KBM-7 (cell line): ENCODE measurements around the gene GTPBP4.

Source experiments
- DNase-seq: peaks from one replicate; pipeline ENCODE4 v3.0.0-alpha.2; 2015
- in situ Hi-C: fragments of 300-500 bp; cut with MboI; formaldehyde crosslinking; loops from 2 replicates; pipeline ENCODE4 v1.14.3; 2020; ENCODE audit warnings: low sequenced_read_pairs, low pct_unique_long_range_greater_than_20kb, mixed read lengths

GTPBP4 gene

DNA sequence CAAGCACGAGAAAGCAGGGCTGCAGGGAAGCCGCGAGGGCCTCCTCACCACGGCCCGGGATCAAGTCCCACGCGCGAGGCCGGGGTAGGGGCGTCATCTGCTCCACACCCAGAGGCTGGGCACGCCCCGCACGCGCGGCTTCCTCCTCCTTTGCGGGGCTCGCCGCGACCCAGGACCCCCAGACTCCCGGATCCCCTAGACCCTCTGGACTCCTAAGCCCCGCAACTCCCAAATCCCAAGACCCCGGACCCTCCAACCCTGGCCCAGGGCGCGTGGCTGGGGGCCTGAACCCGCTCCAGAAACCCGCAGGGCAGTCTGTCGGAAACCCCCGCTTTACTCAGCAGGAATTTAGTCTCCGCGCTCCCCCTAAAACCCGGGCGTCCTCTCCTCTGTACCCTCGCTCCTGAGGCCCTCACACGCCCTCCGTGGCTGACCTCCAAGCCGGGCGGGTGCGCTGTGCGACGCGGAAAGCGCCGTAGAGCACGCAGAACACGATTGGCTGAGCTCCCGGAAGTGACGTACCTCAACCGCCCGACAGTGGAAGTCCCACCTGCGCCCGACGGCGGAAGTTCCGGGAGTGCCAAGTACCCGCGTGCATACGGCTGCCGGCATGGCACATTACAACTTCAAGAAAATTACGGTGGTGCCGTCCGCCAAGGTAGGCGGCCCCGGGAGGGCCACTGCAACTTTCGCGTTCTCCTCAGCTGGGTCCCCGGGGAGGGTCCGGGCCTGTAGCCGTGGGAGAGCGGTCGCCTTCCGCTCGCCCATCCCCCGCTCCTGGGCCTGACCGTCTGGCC lies at the start of gene GTPBP4:
Gene GTPBP4 (plus strand): TSS at position 565 of the 797 bp plus-strand sequence. CDS start 46 bp downstream, at position 611.
- DNase-seq, result peak; percentile 95
- in situ Hi-C loops, result no loop called here

GRCh38 chr10:938941-939678 lies 49.1 kb upstream of the GTPBP4 start:
- no peak for DNase-seq
- in situ Hi-C loops, result no loop called here

GRCh38 chr10:943334-944033 lies 44.8 kb upstream of the GTPBP4 start:
- DNase-seq, result no peak
- in situ Hi-C loops, result no loop called here

DNA sequence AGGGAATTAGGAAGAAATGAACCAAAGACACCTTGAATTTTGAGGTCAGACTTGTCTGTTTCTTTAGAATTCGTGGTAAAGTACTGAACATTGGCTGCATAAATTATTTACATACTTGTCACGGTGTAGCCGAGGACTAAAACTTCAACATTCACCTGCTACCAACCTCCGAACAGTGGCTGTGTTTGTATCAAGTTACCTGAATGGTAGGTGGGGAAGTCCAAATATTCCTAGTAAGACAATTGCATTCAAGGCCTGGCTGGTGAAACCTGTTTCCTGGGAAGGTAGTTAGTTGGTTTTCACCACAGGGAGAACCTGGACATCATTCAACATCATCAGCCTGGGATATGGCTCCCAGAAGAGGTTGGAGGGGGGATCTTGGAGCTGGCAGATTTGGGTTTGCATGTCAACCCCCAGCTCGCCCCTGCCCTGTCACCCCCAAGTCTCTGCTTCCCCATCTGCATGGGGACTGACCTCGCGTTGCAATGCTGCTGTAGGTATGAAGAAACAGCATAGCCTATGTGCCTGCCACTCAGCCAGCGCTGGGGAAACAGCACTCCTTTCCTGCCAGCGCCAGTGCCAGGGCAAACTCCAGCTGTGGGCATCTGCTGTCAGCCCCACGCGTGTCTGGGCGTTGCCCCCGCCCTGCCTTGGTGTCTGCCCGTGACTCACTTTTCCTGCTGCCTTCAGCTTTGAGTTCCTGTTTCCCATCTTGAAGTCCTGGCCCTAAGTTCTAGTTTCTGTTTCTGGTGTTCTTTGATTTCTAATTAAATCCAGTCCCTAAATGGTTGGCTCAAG lies 44.0 kb upstream of the GTPBP4 start:
- DNase-seq, result peak; percentile 60
- in situ Hi-C loops, result no loop called here

DNA sequence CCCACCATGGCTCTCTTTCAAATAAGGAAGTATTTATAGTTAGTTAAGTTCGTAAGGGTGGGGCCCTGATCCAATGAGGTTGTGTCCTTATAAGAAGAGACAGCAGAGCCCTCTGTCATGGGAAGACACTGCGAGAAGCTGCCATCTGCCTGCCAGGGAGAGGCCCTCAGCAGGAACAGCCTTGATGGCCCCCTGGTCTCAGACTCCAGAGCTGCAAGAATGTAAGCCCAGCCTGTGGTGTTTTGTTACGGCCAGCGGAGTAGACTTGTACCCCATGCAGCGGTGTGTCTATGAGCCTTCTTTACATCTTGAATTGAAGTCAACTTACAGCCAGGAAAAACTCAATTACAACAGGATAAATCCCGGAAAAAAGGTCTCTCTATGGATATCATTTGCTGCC lies 42.5 kb upstream of the GTPBP4 start:
- in situ Hi-C loops, result no loop called here
- no peak for DNase-seq

GRCh38 chr10:947051-947450 lies 41.2 kb upstream of the GTPBP4 start:
- in situ Hi-C loops, result no loop called here
- no peak for DNase-seq

DNA sequence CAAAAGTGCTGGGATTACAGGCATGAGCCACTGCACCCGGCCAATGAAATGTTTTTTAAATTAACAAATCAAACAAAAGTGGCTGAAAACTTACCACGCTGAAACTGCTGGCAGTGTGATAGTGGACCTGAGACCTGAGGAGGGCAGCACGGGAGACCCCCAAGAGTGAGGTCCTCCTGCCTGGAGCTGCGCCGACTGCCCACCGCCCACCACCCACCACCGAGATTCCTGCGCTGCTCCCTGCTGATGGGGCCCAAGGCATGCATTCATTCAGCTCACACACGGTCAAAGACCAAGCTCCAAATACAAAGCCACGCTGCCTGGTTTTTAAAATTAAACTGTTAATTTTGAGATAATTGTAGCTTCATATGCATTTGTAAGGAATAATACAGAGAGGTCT lies 40.4 kb upstream of the GTPBP4 start:
- DNase-seq, result no peak
- in situ Hi-C loops, result no loop called here

- no peak for DNase-seq
- in situ Hi-C loops, result no loop called here
These were observed 39.9 kb upstream of the GTPBP4 start for GRCh38 chr10:948347-948746.

DNA sequence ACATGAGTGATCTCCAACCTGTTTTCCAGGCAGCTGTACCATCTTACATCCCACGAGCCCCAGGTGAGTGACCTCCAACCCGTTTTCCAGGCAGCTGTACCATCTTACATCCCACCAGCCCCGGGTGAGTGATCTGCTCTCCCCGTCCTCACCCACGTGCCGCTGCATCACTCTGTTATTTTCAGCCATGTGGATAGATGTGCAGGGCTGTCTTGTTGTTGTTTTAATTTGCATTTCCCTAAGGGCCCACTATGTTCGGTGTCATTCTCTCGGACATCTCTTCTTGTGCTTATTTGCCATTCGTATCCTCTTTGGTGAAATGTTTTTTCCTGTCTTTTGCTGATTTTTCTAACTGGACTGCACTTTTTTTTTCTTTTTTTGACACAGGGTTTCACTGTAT lies 38.8 kb upstream of the GTPBP4 start:
- no peak for DNase-seq
- in situ Hi-C loops, result no loop called here

DNA sequence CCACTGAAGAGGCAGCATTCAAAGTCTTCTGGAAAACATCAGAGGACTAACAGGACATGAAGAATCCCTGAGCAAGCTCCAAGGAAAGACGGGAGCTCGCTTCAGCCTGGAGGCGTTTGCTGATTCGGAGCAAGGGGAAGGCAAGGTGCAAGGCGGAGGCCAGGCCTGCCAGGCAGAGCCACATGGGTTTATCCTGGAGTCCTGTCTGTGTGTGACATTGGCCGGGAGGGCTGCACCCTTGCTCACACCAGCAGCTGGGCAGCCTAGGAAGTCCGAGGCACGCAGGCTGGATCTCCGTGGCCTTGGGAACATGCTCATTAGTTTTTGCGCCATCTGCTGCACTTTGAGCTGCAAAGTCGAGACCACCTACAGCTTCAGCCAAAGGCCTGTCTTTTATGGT lies 34.4 kb upstream of the GTPBP4 start:
- DNase-seq, result no peak
- in situ Hi-C loops, result no loop called here

DNA sequence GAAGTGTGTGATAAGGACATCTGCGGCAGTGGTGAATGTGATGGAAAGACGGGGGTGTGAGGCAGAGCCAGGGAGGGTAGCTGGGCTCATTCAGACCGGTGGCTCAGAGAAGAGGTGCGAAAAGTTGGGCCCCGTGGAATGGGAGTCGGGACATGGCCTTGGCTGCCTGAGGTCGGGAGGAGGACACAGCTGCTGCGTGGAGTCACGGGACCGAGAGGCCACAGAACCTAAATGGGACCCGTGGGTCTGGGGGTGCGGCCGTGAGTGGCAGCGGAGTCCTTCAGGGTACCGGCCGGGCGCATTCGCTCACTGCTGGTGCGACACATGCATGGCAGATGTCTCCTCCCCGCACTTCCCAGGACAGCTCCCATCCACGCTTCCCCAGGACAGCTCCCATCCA lies 33.8 kb upstream of the GTPBP4 start:
- no peak for DNase-seq
- in situ Hi-C loops, result no loop called here

- DNase-seq, result no peak
- in situ Hi-C loops, result no loop called here
These were observed 33.0 kb upstream of the GTPBP4 start for GRCh38 chr10:955127-955819.

DNA sequence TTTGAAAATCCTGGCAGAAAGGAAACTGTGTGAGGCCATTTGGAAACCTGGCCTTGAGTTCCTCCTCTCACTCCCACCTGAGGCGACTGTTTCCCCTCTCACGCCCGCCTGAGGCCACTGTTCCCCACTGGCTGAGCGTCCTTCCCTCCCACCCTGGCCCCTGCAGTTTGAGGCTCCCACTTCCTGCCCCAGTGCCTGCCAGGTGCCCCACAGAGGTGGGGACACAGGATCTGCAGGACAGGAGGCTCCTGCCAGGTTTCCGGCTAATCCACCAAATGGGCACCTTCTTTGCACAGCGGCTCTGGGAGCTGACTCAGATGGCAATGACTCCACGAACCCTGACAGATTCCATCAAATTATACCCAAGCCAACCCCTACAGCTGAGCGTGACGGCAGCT lies 32.4 kb upstream of the GTPBP4 start:
- in situ Hi-C loops, result no loop called here
- DNase-seq, result peak; percentile 26

GRCh38 chr10:958106-958505 lies 30.1 kb upstream of the GTPBP4 start:
- DNase-seq, result no peak
- in situ Hi-C loops, result no loop called here

GRCh38 chr10:958856-959255 lies 29.4 kb upstream of the GTPBP4 start:
- DNase-seq, result no peak
- in situ Hi-C loops, result no loop called here

DNA sequence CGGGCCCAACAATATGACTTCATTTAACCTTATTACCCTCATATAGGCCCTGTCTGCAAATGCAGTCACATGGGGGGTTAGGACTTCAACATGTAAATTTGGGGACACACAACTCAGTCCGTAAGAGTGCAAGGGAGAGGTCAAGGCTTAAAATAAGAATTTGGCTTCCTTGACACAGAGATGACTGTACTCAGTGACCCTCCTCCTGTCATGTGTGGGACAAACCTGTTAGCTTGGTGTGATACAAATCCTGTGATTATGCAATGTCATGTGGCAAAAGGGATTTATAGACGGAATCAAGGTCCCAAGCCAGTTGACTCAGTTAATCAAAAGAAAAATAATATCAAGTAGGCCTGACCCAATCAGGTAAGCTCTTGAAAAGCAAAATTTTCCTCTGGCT lies 25.9 kb upstream of the GTPBP4 start:
- in situ Hi-C loops, result no loop called here

GRCh38 chr10:963186-963585 lies 25.0 kb upstream of the GTPBP4 start:
- in situ Hi-C loops, result no loop called here
- DNase-seq, result no peak

More for the DNA sequence above, 25.9 kb upstream of the GTPBP4 start:
- DNase-seq, result no peak

GRCh38 chr10:963655-964054 lies 24.6 kb upstream of the GTPBP4 start:
- in situ Hi-C loops, result no loop called here
- no peak for DNase-seq
